Activated B cell treated with CpG ODN at 0.5 μM for 24 hours (primary cell): ENCODE results near the gene UBE2R2. TPM values are rescaled to one million over a fixed set of nuclear protein-coding genes. Genes with fewer than 3 reads are reported as not detected.
"Not testable (repeated sequence)": the region's sequence is repeated elsewhere in the genome, so short reads cannot be mapped to it uniquely, and the experiment has no call there.

Experiments
- ATAC-seq: fragments of 200-7000 bp; cut with Tn5 transposase; one replicate; pipeline ENCODE4 v1.10.0; 2021; ENCODE audit warnings: low read depth, mild to moderate bottlenecking, moderate library complexity
- CTCF ChIA-PET: fragments of 350-600 bp; sonication (Branson Sonifier 250); formaldehyde crosslinking; loops from one replicate; lab custom pipeline; 2021; ENCODE audit warnings: antibody characterized with exemption; lab: Charles Lee
- POLR2A ChIA-PET: fragments of 350-600 bp; sonication (Branson Sonifier 250); formaldehyde crosslinking; loops from one replicate; lab custom pipeline; 2021; ENCODE audit warnings: antibody characterized with exemption; lab: Charles Lee
- DNase-seq: peaks from one replicate; pipeline ENCODE4 v3.0.0; 2022
- H3K27ac Mint-ChIP-seq: one replicate; pipeline ENCODE4 v1.8.0; 2020; ENCODE audit warnings: mixed read lengths
- H3K27me3 Mint-ChIP-seq: one replicate; pipeline ENCODE4 v1.8.0; 2021; ENCODE audit warnings: mixed read lengths
- H3K36me3 Mint-ChIP-seq: one replicate; pipeline ENCODE4 v1.8.0; 2021; ENCODE audit warnings: low read depth, mixed read lengths
- H3K4me1 Mint-ChIP-seq: one replicate; pipeline ENCODE4 v1.8.0; 2021; ENCODE audit warnings: mixed read lengths
- H3K4me3 Mint-ChIP-seq: one replicate; pipeline ENCODE4 v1.8.0; 2020; ENCODE audit warnings: mild to moderate bottlenecking, mixed read lengths
- H3K9me3 Mint-ChIP-seq: one replicate; pipeline ENCODE4 v1.8.0; 2020; ENCODE audit warnings: mixed read lengths
- intact Hi-C: fragments of 100-400 bp; cut with micrococcal nuclease; formaldehyde crosslinking; loops from one replicate; pipeline ENCODE4 v1.15.1; 2024
- total RNA-seq: library from RNA; stranded (reverse); gene quantifications from 2 replicates; pipeline ENCODE4 v1.2.3, GENCODE V29; 2022
- TF ChIP-seq, protein P1 (sequence below): fragments of 200-600 bp; IDR thresholded peaks from one replicate; pipeline ENCODE4 v1.8.0; 2022; ENCODE audit warnings: antibody characterized with exemption, mild to moderate bottlenecking

The UBE2R2 gene
- total RNA-seq, 1 donor from 2014 or later: 28.9 TPM

DNA sequence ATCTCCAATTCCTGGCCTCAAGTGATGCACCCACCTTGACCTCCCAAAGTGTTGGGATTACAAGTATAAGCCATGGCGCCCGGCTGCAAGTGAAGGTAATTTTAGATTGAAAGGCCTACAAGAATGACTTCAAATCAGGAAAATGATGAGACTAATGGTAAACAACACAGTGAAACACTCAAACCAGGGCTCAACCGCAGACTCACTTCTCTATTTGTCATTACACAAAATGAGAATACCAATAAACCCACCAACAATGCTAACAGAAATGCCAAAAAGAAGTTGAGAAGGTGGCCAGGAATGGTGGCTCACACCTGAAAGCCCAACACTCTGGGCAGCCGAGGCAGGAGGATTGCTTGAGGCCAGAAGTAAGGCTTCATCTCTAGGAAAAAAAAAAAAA, 139.6 kb downstream of the UBE2R2 start:
- CTCF ChIA-PET: no interaction called here
- POLR2A ChIA-PET: no interaction called here
- no peak for DNase-seq

DNA sequence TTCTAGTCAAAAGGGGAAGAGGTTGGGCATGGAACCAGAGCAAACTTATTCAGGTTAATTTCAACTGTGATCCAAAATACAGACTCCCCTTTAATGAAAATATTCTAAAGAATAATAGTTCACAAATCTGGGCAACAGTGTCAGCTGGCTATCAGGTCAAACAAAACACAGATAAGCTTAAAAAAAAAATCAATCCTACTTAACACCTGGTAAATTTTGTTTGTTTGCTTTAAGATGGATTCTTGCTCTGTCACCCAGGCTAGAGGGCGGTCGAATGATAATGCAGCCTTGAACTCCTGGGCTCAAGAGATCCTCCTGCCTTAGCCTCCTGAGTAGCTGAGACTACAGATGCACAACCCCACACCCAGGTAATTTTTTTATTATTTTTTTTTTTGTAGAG, 142.8 kb downstream of the UBE2R2 start:
- no peaks in the 10 kb centered on the region for H3K4me1 Mint-ChIP-seq
- no peaks in the 10 kb centered on the region for H3K9me3 Mint-ChIP-seq
- peaks cover 42% of the 10 kb centered on the region for H3K36me3 Mint-ChIP-seq
- ATAC-seq (no peak), DNase-seq (no peak)
- TF ChIP-seq, protein P1, sequence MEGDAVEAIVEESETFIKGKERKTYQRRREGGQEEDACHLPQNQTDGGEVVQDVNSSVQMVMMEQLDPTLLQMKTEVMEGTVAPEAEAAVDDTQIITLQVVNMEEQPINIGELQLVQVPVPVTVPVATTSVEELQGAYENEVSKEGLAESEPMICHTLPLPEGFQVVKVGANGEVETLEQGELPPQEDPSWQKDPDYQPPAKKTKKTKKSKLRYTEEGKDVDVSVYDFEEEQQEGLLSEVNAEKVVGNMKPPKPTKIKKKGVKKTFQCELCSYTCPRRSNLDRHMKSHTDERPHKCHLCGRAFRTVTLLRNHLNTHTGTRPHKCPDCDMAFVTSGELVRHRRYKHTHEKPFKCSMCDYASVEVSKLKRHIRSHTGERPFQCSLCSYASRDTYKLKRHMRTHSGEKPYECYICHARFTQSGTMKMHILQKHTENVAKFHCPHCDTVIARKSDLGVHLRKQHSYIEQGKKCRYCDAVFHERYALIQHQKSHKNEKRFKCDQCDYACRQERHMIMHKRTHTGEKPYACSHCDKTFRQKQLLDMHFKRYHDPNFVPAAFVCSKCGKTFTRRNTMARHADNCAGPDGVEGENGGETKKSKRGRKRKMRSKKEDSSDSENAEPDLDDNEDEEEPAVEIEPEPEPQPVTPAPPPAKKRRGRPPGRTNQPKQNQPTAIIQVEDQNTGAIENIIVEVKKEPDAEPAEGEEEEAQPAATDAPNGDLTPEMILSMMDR: no peak
- ChIA-PET CTCF (no interaction called here), POLR2A (no interaction called here)
- H3K4me3 Mint-ChIP-seq: no peak overlapping the region
- H3K27me3 Mint-ChIP-seq: no peaks in the 10 kb centered on the region
- intact Hi-C loops: loop anchor here (10.0 kb wide), 1 partner anchor 65 kb away; no protein-coding TSS in a partner anchor
- no peak overlapping the region for H3K27ac Mint-ChIP-seq

More for the DNA sequence above, 139.6 kb downstream of the UBE2R2 start:
- Mint-ChIP-seq H3K4me3 (no peak overlapping the region), H3K27ac (no peak overlapping the region), H3K4me1 (no peaks in the 10 kb centered on the region), H3K36me3 (peaks cover 54% of the 10 kb centered on the region), H3K27me3 (no peaks in the 10 kb centered on the region), H3K9me3 (no peaks in the 10 kb centered on the region)
- ATAC-seq: no peak
- intact Hi-C loops: loop anchor here (10.0 kb wide), 1 partner anchor 62 kb away; no protein-coding TSS in a partner anchor
- TF ChIP-seq, protein P1: no peak

GRCh38 chr9:33962468-33962867, 145.5 kb downstream of the UBE2R2 start:
- H3K27ac Mint-ChIP-seq, POLR2A ChIA-PET, CTCF ChIA-PET, H3K27me3 Mint-ChIP-seq, H3K4me1 Mint-ChIP-seq, H3K4me3 Mint-ChIP-seq, DNase-seq, H3K9me3 Mint-ChIP-seq, intact Hi-C loops, ATAC-seq: not testable (repeated sequence)
- peaks cover 33% of the 10 kb centered on the region for H3K36me3 Mint-ChIP-seq

DNA sequence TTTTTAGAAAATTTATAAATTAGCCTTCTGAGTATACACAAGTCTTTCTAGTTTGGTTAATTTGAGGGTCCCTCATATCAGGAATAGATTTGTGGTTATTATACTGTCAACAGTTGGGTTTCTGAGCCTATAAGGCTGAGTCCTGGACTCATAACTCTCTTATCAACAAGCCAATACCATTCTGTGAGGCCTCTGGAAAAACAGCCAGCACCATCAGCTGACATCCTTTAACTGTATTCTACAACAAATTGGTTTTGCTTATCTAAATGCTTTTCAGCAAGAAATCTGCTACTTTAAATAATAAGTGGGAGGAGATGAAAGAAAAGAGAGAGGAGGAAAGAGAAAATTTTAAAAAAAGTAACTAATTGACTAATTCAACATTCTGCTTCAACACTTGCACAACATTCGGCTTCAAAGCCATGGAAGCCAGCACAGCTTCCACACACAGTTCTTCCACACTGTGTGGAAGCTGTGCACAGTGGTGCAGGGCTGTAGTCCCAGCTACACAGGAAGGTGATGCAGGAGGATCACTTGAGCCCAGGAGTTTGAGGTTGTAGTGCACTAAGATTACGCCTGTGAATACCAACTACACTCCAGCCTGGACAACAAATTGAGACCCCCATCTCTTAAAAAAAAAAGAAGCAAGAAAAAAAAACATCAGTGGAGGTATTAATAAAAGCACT, 147.3 kb downstream of the UBE2R2 start:
- H3K27ac Mint-ChIP-seq: no peak overlapping the region

More for the DNA sequence above, 147.3 kb downstream of the UBE2R2 start:
- intact Hi-C loops: no loop called here
- TF ChIP-seq, protein P1: no peak
- Mint-ChIP-seq H3K27me3 (no peaks in the 10 kb centered on the region), H3K4me1 (no peaks in the 10 kb centered on the region), H3K36me3 (peaks cover 37% of the 10 kb centered on the region), H3K9me3 (no peaks in the 10 kb centered on the region), H3K4me3 (no peak overlapping the region)
- DNase-seq: no peak
- ChIA-PET POLR2A (no interaction called here), CTCF (no interaction called here)
- no peak for ATAC-seq

Other genes starting within 250 kb of the UBE2R2 start
- gene PRSS3, start 21.6 kb upstream of the UBE2R2 start, total RNA-seq: not detected in 2 replicates
- 31.5 and 33.4 TPM in 2 replicates for gene UBAP2, start 231.7 kb downstream of the UBE2R2 start, total RNA-seq